GM23338 (cell line): Measurements from ENCODE around the gene NEURL1B.

Experiments
- CTCF ChIP-seq, 2 experiments: fragments of 200-600 bp in 1 of 2; sonication (generic) in 1 of 2; conservative IDR thresholded peaks; 2 replicates each; pipeline versions ENCODE4 v1.5.1 to v1.6.1; 2016 to 2017; ENCODE audit warnings: antibody characterized with exemption in 2 of 2, low read depth in 2 of 2, mild to moderate bottlenecking in 2 of 2, moderate library complexity in 1 of 2
- STAT1 ChIP-seq: IDR thresholded peaks from one replicate; pipeline ENCODE4 v1.6.1; 2016; ENCODE audit warnings: antibody characterized with exemption; ENCODE audit not compliant: unreplicated experiment

- TF ChIP-seq STAT1, result no peak
- TF ChIP-seq CTCF (conservative IDR thresholded peaks at IDR 0.05; ENCODE audit: low read depth in 2 of 2), result no peak
These were observed 99.6 kb downstream of the NEURL1B start for GRCh38 chr5:172740428-172741205.
